Activated CD8-positive, alpha-beta T cell treated with anti-CD3 and anti-CD28 coated beads for 36 hours (primary cell): ENCODE results near the gene PRPH2. TPM values are rescaled to one million over a fixed set of nuclear protein-coding genes. Genes with fewer than 3 reads are reported as not detected.
"Not testable (repeated sequence)": the region's sequence is repeated elsewhere in the genome, so short reads cannot be mapped to it uniquely, and the experiment has no call there.

Experiments
- ATAC-seq: fragments of 200-7000 bp; cut with Tn5 transposase; one replicate; pipeline ENCODE4 v1.10.0; 2021; ENCODE audit warnings: mild to moderate bottlenecking, moderate library complexity
- CTCF ChIA-PET: fragments of 350-600 bp; sonication (Branson Sonifier 250); formaldehyde crosslinking; loops from one replicate; lab custom pipeline; 2021; ENCODE audit warnings: antibody characterized with exemption; lab: Charles Lee
- POLR2A ChIA-PET: fragments of 350-600 bp; sonication (Branson Sonifier 250); formaldehyde crosslinking; loops from one replicate; lab custom pipeline; 2021; ENCODE audit warnings: antibody characterized with exemption; lab: Charles Lee
- DNase-seq: peaks from one replicate; pipeline ENCODE4 v3.0.0-alpha.2; 2020
- H3K27ac Mint-ChIP-seq: one replicate; pipeline ENCODE4 v1.8.0; 2021; ENCODE audit warnings: mild to moderate bottlenecking, mixed read lengths
- H3K27me3 Mint-ChIP-seq: one replicate; pipeline ENCODE4 v1.8.0; 2021; ENCODE audit warnings: mixed read lengths
- H3K36me3 Mint-ChIP-seq: one replicate; pipeline ENCODE4 v1.8.0; 2021; ENCODE audit warnings: low read depth, mixed read lengths
- H3K4me1 Mint-ChIP-seq: one replicate; pipeline ENCODE4 v1.8.0; 2021; ENCODE audit warnings: low read depth, mixed read lengths
- H3K4me3 Mint-ChIP-seq: one replicate; pipeline ENCODE4 v1.8.0; 2021; ENCODE audit warnings: mild to moderate bottlenecking, moderate library complexity, mixed read lengths
- H3K9me3 Mint-ChIP-seq: one replicate; pipeline ENCODE4 v1.8.0; 2021; ENCODE audit warnings: mixed read lengths
- intact Hi-C: fragments of 100-400 bp; cut with micrococcal nuclease; formaldehyde crosslinking; loops from one replicate; pipeline ENCODE4 v1.10.0; 2022
- total RNA-seq, 2 experiments: library from RNA; stranded (reverse); gene quantifications; one replicate each; pipeline ENCODE4 v1.2.3, GENCODE V29; 2021
- TF ChIP-seq, protein P1 (sequence below): fragments of 200-600 bp; IDR thresholded peaks from one replicate; pipeline ENCODE4 v1.8.0; 2022; ENCODE audit warnings: antibody characterized with exemption, mild to moderate bottlenecking

PRPH2 gene
- total RNA-seq, 2 experiments from 2014 or later: not detected

DNA sequence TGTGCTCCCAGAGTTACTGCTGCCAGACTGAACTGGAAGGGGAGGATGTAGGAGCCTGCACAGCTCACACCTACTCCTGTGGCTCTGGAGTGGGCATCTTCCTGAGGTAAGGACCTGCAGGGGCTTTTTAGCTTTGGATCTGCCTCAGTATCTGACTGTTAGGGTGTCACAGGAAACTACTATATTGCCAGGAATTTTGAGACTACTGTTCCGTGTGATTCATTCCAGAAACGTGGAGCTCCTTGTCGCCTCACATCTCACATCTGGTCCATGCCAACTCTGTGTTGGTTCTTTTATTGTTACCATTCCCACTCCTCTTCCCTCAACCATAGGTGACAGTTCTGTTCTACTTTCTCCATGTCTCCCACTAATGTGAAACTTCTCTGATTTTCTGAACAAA lies 34.1 kb downstream of the PRPH2 start:
- Mint-ChIP-seq H3K27ac (peak overlapping the region; percentile 2), H3K4me3 (no peak overlapping the region), H3K4me1 (peaks cover 24% of the 10 kb centered on the region), H3K27me3 (no peaks in the 10 kb centered on the region), H3K9me3 (no peaks in the 10 kb centered on the region), H3K36me3 (peaks cover 67% of the 10 kb centered on the region)
- POLR2A ChIA-PET: interaction anchor here (0.5 to 1.7 kb wide), 2 partner anchors 191 to 1097 kb away, joined by 3 to 4 read pairs; partner anchors contain the start of gene RPL7L1
- intact Hi-C loops: no loop called here
- TF ChIP-seq, protein P1, sequence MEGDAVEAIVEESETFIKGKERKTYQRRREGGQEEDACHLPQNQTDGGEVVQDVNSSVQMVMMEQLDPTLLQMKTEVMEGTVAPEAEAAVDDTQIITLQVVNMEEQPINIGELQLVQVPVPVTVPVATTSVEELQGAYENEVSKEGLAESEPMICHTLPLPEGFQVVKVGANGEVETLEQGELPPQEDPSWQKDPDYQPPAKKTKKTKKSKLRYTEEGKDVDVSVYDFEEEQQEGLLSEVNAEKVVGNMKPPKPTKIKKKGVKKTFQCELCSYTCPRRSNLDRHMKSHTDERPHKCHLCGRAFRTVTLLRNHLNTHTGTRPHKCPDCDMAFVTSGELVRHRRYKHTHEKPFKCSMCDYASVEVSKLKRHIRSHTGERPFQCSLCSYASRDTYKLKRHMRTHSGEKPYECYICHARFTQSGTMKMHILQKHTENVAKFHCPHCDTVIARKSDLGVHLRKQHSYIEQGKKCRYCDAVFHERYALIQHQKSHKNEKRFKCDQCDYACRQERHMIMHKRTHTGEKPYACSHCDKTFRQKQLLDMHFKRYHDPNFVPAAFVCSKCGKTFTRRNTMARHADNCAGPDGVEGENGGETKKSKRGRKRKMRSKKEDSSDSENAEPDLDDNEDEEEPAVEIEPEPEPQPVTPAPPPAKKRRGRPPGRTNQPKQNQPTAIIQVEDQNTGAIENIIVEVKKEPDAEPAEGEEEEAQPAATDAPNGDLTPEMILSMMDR: no peak
- ATAC-seq (no peak), DNase-seq (no peak)
- CTCF ChIA-PET: interaction anchor here (0.9 to 1.9 kb wide), 6 partner anchors 8 to 141 kb away, joined by 3 to 9 read pairs (median 4); no protein-coding TSS in a partner anchor

DNA sequence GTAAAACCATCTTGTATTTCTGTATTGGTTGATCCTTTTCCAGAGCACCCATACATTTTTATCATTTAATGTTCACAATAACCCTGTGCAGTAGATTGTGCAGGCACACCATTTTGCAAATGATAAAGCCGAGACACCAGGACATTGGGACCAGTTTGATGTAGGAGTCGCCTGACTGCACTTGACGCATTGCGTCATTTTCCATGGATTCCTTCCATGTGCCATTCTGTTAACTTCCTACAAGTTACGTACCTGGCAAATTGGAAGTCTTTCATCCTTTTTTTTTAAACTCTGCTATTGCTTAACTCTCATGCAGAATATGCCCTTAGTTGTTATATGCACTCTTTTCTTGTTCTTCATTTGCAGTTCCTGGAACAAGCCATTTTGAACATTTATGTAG lies 43.0 kb downstream of the PRPH2 start:
- no peak for DNase-seq
- POLR2A ChIA-PET: interaction anchor here (1.0 to 1.1 kb wide), 2 partner anchors 13 to 23 kb away, joined by 3 read pairs; no protein-coding TSS in a partner anchor
- ATAC-seq: no peak
- H3K4me3 Mint-ChIP-seq: no peak overlapping the region
- CTCF ChIA-PET: interaction anchor here (0.8 to 1.0 kb wide), 3 partner anchors 25 to 200 kb away, joined by 3 read pairs; no protein-coding TSS in a partner anchor
- H3K27me3 Mint-ChIP-seq: no peaks in the 10 kb centered on the region
- H3K36me3 Mint-ChIP-seq: peaks cover 37% of the 10 kb centered on the region
- H3K4me1 Mint-ChIP-seq: no peaks in the 10 kb centered on the region
- intact Hi-C loops: no loop called here
- TF ChIP-seq, protein P1: no peak
- H3K27ac Mint-ChIP-seq: no peak overlapping the region
- H3K9me3 Mint-ChIP-seq: no peaks in the 10 kb centered on the region

DNA sequence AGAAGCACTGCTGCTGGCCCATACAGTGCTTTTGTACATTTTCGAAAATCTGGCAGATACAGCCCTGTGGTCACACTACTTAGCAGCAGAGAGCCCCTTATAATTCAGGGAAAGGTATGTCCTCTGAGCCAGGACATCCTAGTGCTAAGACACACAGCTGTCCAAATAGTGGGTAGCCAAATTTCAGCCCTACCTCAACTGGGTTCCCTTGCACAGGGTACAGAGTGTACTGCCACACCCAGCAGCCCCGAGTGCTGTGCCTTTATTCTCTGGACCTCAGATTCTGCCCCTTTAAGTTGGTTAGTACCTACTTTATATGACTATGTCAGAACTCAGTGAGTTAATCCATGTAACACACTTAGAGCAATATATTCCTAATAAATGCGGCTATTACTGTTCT lies 47.6 kb downstream of the PRPH2 start:
- Mint-ChIP-seq H3K27ac (no peak overlapping the region), H3K4me1 (peaks cover 11% of the 10 kb centered on the region), H3K4me3 (no peak overlapping the region), H3K9me3 (no peaks in the 10 kb centered on the region), H3K27me3 (no peaks in the 10 kb centered on the region), H3K36me3 (peaks cover 43% of the 10 kb centered on the region)
- intact Hi-C loops: no loop called here
- ATAC-seq (no peak), DNase-seq (no peak)
- TF ChIP-seq, protein P1: no peak
- ChIA-PET CTCF (interaction anchor here (1.0 to 1.5 kb wide), 2 partner anchors 13 to 18 kb away, joined by 4 to 7 read pairs; no protein-coding TSS in a partner anchor), POLR2A (interaction anchor here (1.0 kb wide), 1 partner anchor 24 kb away, joined by 4 read pairs; no protein-coding TSS in a partner anchor)

DNA sequence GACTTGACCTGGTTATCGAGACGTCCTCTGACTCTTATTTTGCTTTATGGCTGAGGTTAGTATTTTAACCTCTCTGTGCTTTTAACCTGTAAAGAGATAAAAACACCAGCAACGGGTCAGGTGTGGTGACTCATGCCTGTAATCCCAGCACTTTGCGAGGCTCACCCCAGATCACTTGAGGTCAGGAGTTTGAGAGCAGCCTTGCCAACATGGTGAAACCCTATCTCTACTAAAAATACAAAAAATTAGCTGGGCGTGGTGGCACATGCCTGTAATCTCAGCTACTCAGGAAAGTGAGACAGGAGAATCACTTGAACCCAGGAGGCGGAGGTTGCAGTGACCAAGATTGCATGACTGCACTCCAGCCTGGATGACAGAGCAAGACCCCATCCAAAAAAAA lies 48.0 kb downstream of the PRPH2 start:
- H3K36me3 Mint-ChIP-seq: peaks cover 43% of the 10 kb centered on the region
- H3K4me1 Mint-ChIP-seq: peaks cover 11% of the 10 kb centered on the region
- H3K27ac Mint-ChIP-seq, H3K4me3 Mint-ChIP-seq, ATAC-seq, H3K27me3 Mint-ChIP-seq, DNase-seq, H3K9me3 Mint-ChIP-seq, intact Hi-C loops: not testable (repeated sequence)
- POLR2A ChIA-PET: interaction anchor here (1.0 kb wide), 1 partner anchor 25 kb away, joined by 4 read pairs; no protein-coding TSS in a partner anchor
- CTCF ChIA-PET: interaction anchor here (1.3 to 1.5 kb wide), 2 partner anchors 13 kb away, joined by 6 to 7 read pairs; no protein-coding TSS in a partner anchor

DNA sequence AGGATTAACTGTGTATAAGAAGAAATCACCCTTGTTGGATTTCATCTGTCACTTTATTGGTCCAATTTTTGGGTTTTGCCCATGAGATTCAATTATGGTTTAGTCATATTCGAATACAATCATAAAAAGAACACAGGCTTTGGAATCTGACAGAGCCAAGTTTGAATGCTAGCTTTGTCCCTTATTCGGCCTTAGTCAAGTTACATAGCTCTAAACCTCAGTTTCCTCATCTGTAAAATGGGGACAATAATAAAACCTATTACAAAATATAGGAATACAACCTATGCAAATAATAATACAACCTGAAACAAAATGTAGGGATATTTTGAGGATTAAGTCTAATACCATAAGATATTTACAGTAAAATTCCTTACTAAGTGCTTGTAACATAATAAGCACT lies 57.7 kb downstream of the PRPH2 start:
- ChIA-PET POLR2A (interaction anchor here (1.0 kb wide), 1 partner anchor 215 kb away, joined by 3 read pairs; the partner anchor contains the start of gene RPL7L1), CTCF (interaction anchor here (0.6 to 8.2 kb wide), 5 partner anchors 11 to 215 kb away, joined by 3 to 89 read pairs (median 5); partner anchors contain the start of gene RPL7L1)
- H3K27ac Mint-ChIP-seq: no peak overlapping the region
- intact Hi-C loops: loop anchor here (5.0 kb wide), 2 partner anchors 213 to 233 kb away; partner anchors contain the start of gene RPL7L1
- no peak for ATAC-seq
- H3K4me3 Mint-ChIP-seq: no peak overlapping the region
- TF ChIP-seq, protein P1: no peak
- DNase-seq: no peak
- no peaks in the 10 kb centered on the region for H3K4me1 Mint-ChIP-seq
- no peaks in the 10 kb centered on the region for H3K27me3 Mint-ChIP-seq
- H3K9me3 Mint-ChIP-seq: no peaks in the 10 kb centered on the region
- H3K36me3 Mint-ChIP-seq: peaks cover 27% of the 10 kb centered on the region
